Neural crest cell (in vitro differentiated cells): ENCODE data around the gene CNTN4. TPM values are rescaled to one million over a fixed set of nuclear protein-coding genes. Genes with fewer than 3 reads are reported as not detected.

Source experiments
- DNase-seq: peaks from one replicate; pipeline ENCODE4 v3.0.0; 2021; ENCODE audit warnings: low read depth, mixed read lengths, low spot score
- H3K27ac Mint-ChIP-seq: one replicate; pipeline ENCODE4 v1.8.0; 2021; ENCODE audit warnings: mild to moderate bottlenecking, mixed read lengths; ENCODE audit not compliant: unreplicated experiment
- H3K27me3 Mint-ChIP-seq: 2 replicates; pipeline ENCODE4 v1.8.0; 2021; ENCODE audit warnings: low read depth, mild to moderate bottlenecking, mixed read lengths
- H3K36me3 Mint-ChIP-seq: 2 replicates; pipeline ENCODE4 v1.8.0; 2021; ENCODE audit warnings: low read depth, mild to moderate bottlenecking, mixed read lengths
- H3K4me1 Mint-ChIP-seq: 2 replicates; pipeline ENCODE4 v1.8.0; 2021; ENCODE audit warnings: mixed read lengths
- H3K4me3 Mint-ChIP-seq: one replicate; pipeline ENCODE4 v1.8.0; 2021; ENCODE audit warnings: mild to moderate bottlenecking, mixed read lengths
- H3K9me3 Mint-ChIP-seq: 2 replicates; pipeline ENCODE4 v1.8.0; 2021; ENCODE audit warnings: mixed read lengths
- CTCF ChIP-seq: fragments of 200-600 bp; sonication (generic); conservative IDR thresholded peaks from 2 replicates; pipeline ENCODE4 v1.5.0; 2021; ENCODE audit warnings: antibody characterized with exemption, mild to moderate bottlenecking
- total RNA-seq: library from RNA; stranded (reverse); gene quantifications from 2 replicates; pipeline ENCODE4 v1.2.1, GENCODE V29; 2021

Gene CNTN4
- total RNA-seq, 1 donor from 2014 or later: 2.9 TPM

GRCh38 chr3:2771193-2771592, 672.5 kb downstream of the CNTN4 start:
- H3K4me1 Mint-ChIP-seq: peaks cover 13% of the 10 kb centered on the region
- no peaks in the 10 kb centered on the region for H3K27me3 Mint-ChIP-seq
- TF ChIP-seq CTCF: no peak
- H3K36me3 Mint-ChIP-seq: no peaks in the 10 kb centered on the region
- H3K9me3 Mint-ChIP-seq: peaks cover 3% of the 10 kb centered on the region
- H3K27ac Mint-ChIP-seq: no peak overlapping the region
- H3K4me3 Mint-ChIP-seq: no peak overlapping the region
- DNase-seq: no peak

GRCh38 chr3:2771741-2772140, 673.1 kb downstream of the CNTN4 start:
- H3K36me3 Mint-ChIP-seq: no peaks in the 10 kb centered on the region
- no peak overlapping the region for H3K4me3 Mint-ChIP-seq
- H3K4me1 Mint-ChIP-seq: peaks cover 13% of the 10 kb centered on the region
- H3K27me3 Mint-ChIP-seq: no peaks in the 10 kb centered on the region
- no peak for TF ChIP-seq CTCF
- no peak for DNase-seq
- peaks cover 3% of the 10 kb centered on the region for H3K9me3 Mint-ChIP-seq
- no peak overlapping the region for H3K27ac Mint-ChIP-seq

- no peak for DNase-seq
- H3K9me3 Mint-ChIP-seq: peaks cover 3% of the 10 kb centered on the region
- no peak overlapping the region for H3K4me3 Mint-ChIP-seq
- no peaks in the 10 kb centered on the region for H3K36me3 Mint-ChIP-seq
- peaks cover 6% of the 10 kb centered on the region for H3K4me1 Mint-ChIP-seq
- no peaks in the 10 kb centered on the region for H3K27me3 Mint-ChIP-seq
- no peak for TF ChIP-seq CTCF
- peak overlapping the region; percentile 13 for H3K27ac Mint-ChIP-seq
Measured at GRCh38 chr3:2772803-2773202, 674.1 kb downstream of the CNTN4 start.

- no peak overlapping the region for H3K27ac Mint-ChIP-seq
- no peak for DNase-seq
- peaks cover 3% of the 10 kb centered on the region for H3K9me3 Mint-ChIP-seq
- no peak for TF ChIP-seq CTCF
- peaks cover 6% of the 10 kb centered on the region for H3K4me1 Mint-ChIP-seq
- H3K27me3 Mint-ChIP-seq: no peaks in the 10 kb centered on the region
- no peak overlapping the region for H3K4me3 Mint-ChIP-seq
- no peaks in the 10 kb centered on the region for H3K36me3 Mint-ChIP-seq
Measured at GRCh38 chr3:2774481-2775249, 676.0 kb downstream of the CNTN4 start.

- Mint-ChIP-seq H3K4me1 (peaks cover 16% of the 10 kb centered on the region), H3K27me3 (no peaks in the 10 kb centered on the region), H3K27ac (no peak overlapping the region), H3K9me3 (no peaks in the 10 kb centered on the region), H3K36me3 (no peaks in the 10 kb centered on the region), H3K4me3 (no peak overlapping the region)
- no peak for DNase-seq
- TF ChIP-seq CTCF: no peak
Measured at GRCh38 chr3:2783261-2783660, 684.6 kb downstream of the CNTN4 start.
